ENCODE measurements around the gene ZNF440. TPM values are rescaled to one million over a fixed set of nuclear protein-coding genes. Genes with fewer than 3 reads are reported as not detected.

The ZNF440 gene
- total and polyA plus RNA-seq, 2 donors (not counting 1 experiment from before 2014, with no cell fraction given): 4.6 to 11.1 TPM

GRCh38 chr19:11780431-11781020 is 33.5 kb upstream of the ZNF440 start:
- Histone ChIP-seq H3K27me3 (ENCODE audit: control insufficient read depth, insufficient read depth, low read length) (no peaks in the 10 kb centered on the region), H3K9ac (ENCODE audit: insufficient read depth, low read length) (no peak overlapping the region), H4K20me1 (ENCODE audit: control insufficient read depth, extremely low read depth, insufficient read depth, low read length) (no peaks in the 10 kb centered on the region), H3K36me3 (ENCODE audit: control insufficient read depth, insufficient read depth, low read length) (peaks cover 15% of the 10 kb centered on the region), H3K79me2 (ENCODE audit: control insufficient read depth, insufficient read depth, low read length) (no peaks in the 10 kb centered on the region), H3K4me1 (ENCODE audit: control insufficient read depth, extremely low read depth, insufficient read depth, low read length) (no peaks in the 10 kb centered on the region), H3K9me3 (ENCODE audit: control insufficient read depth, insufficient read depth, low read depth, low read length) (peaks cover 22% of the 10 kb centered on the region), H3K4me3 (replicated peaks in 1 of 4; ENCODE audit: control extremely low read depth in 1 of 4, insufficient read depth in 1 of 4, low read depth in 3 of 4, low read length in 4 of 4) (no peak overlapping the region), H2AFZ (ENCODE audit: low read length) (no peak overlapping the region), H3K27ac (ENCODE audit: insufficient read depth, low read length) (no peak overlapping the region), H3K4me2 (ENCODE audit: extremely low read depth, insufficient read depth, low read length) (no peak overlapping the region)
- DNase-seq (ENCODE audit: low read depth in 2 of 2): no peak
- no peak for TF ChIP-seq EZH2 (IDR thresholded peaks at IDR 0.05; ENCODE audit: low read length, missing control alignments)
- no peak for TF ChIP-seq CTCF (conservative IDR thresholded peaks at IDR 0.05 in 1 of 2, IDR thresholded peaks at IDR 0.05 in 1 of 2; ENCODE audit: low read depth in 1 of 2, low read length in 2 of 2)

GRCh38 chr19:11781295-11782057 is 32.6 kb upstream of the ZNF440 start:
- Histone ChIP-seq H3K27me3 (ENCODE audit: control insufficient read depth, insufficient read depth, low read length) (no peaks in the 10 kb centered on the region), H3K9ac (ENCODE audit: insufficient read depth, low read length) (no peak overlapping the region), H4K20me1 (ENCODE audit: control insufficient read depth, extremely low read depth, insufficient read depth, low read length) (no peaks in the 10 kb centered on the region), H3K4me3 (replicated peaks in 1 of 4; ENCODE audit: control extremely low read depth in 1 of 4, insufficient read depth in 1 of 4, low read depth in 3 of 4, low read length in 4 of 4) (no peak overlapping the region), H3K4me2 (ENCODE audit: extremely low read depth, insufficient read depth, low read length) (no peak overlapping the region), H2AFZ (ENCODE audit: low read length) (no peak overlapping the region), H3K36me3 (ENCODE audit: control insufficient read depth, insufficient read depth, low read length) (peaks cover 15% of the 10 kb centered on the region), H3K4me1 (ENCODE audit: control insufficient read depth, extremely low read depth, insufficient read depth, low read length) (no peaks in the 10 kb centered on the region), H3K79me2 (ENCODE audit: control insufficient read depth, insufficient read depth, low read length) (no peaks in the 10 kb centered on the region), H3K9me3 (ENCODE audit: control insufficient read depth, insufficient read depth, low read depth, low read length) (peaks cover 22% of the 10 kb centered on the region), H3K27ac (ENCODE audit: insufficient read depth, low read length) (no peak overlapping the region)
- TF ChIP-seq EZH2 (IDR thresholded peaks at IDR 0.05; ENCODE audit: low read length, missing control alignments) (no peak), CTCF (conservative IDR thresholded peaks at IDR 0.05 in 1 of 2, IDR thresholded peaks at IDR 0.05 in 1 of 2; ENCODE audit: low read depth in 1 of 2, low read length in 2 of 2) (no peak)
- peak; percentile 23 to 30 for DNase-seq (ENCODE audit: low read depth in 2 of 2)

- Histone ChIP-seq H3K4me3 (replicated peaks in 1 of 4; ENCODE audit: control extremely low read depth in 1 of 4, insufficient read depth in 1 of 4, low read depth in 3 of 4, low read length in 4 of 4) (no peak overlapping the region), H4K20me1 (ENCODE audit: control insufficient read depth, extremely low read depth, insufficient read depth, low read length) (no peaks in the 10 kb centered on the region), H3K36me3 (ENCODE audit: control insufficient read depth, insufficient read depth, low read length) (peaks cover 12% of the 10 kb centered on the region), H3K9me3 (ENCODE audit: control insufficient read depth, insufficient read depth, low read depth, low read length) (peaks cover 21% of the 10 kb centered on the region), H3K9ac (ENCODE audit: insufficient read depth, low read length) (no peak overlapping the region), H2AFZ (ENCODE audit: low read length) (no peak overlapping the region), H3K27me3 (ENCODE audit: control insufficient read depth, insufficient read depth, low read length) (no peaks in the 10 kb centered on the region), H3K27ac (ENCODE audit: insufficient read depth, low read length) (no peak overlapping the region), H3K79me2 (ENCODE audit: control insufficient read depth, insufficient read depth, low read length) (no peaks in the 10 kb centered on the region), H3K4me1 (ENCODE audit: control insufficient read depth, extremely low read depth, insufficient read depth, low read length) (no peaks in the 10 kb centered on the region), H3K4me2 (ENCODE audit: extremely low read depth, insufficient read depth, low read length) (no peak overlapping the region)
- DNase-seq (ENCODE audit: low read depth in 2 of 2): no peak
- TF ChIP-seq EZH2 (IDR thresholded peaks at IDR 0.05; ENCODE audit: low read length, missing control alignments) (no peak), CTCF (conservative IDR thresholded peaks at IDR 0.05 in 1 of 2, IDR thresholded peaks at IDR 0.05 in 1 of 2; ENCODE audit: low read depth in 1 of 2, low read length in 2 of 2) (no peak)
These were observed 30.3 kb upstream of the ZNF440 start for GRCh38 chr19:11783767-11784166.

All from fibroblast of lung (primary cell).